IMR-90 (cell line): ENCODE results near the gene STAP2. TPM values are rescaled to one million over a fixed set of nuclear protein-coding genes. Genes with fewer than 3 reads are reported as not detected.

Experiments used
- ATAC-seq: fragments of 200-7000 bp; cut with Tn5 transposase; 2 replicates; pipeline ENCODE4 v1.9.1; 2020; ENCODE audit warnings: low read depth, mild to moderate bottlenecking, moderate library complexity
- BruUV-seq: library from RNA; stranded (reverse); fragments of 400-500 nt; replicated peaks from 2 replicates; lab custom pipeline; 2021; lab: Mats Ljungman, UMichigan
- CTCF ChIA-PET: fragments of 300-600 bp; formaldehyde crosslinking; extraction: SDS; loops from one replicate; lab custom pipeline; 2021; ENCODE audit warnings: antibody characterized with exemption; lab: Yijun Ruan, JAX
- POLR2A ChIA-PET: fragments of 300-600 bp; sonication (Branson Sonifier 250); formaldehyde crosslinking; loops from one replicate; lab custom pipeline; 2022; ENCODE audit warnings: antibody characterized with exemption; ENCODE audit not compliant: unreplicated experiment; lab: Charles Lee
- DNase-seq: peaks from one replicate; pipeline ENCODE4 v3.0.0; 2013
- H2AFZ ChIP-seq: replicated peaks from 2 replicates; pipeline ENCODE3; 2013; ENCODE audit warnings: low read length, mild to moderate bottlenecking; ENCODE audit not compliant: poor library complexity
- H2AK5ac ChIP-seq: 2 replicates; pipeline ENCODE4 v1.6.1; 2013; ENCODE audit warnings: low read depth, low read length, inconsistent platforms
- H2AK9ac ChIP-seq: replicated peaks from 2 replicates; pipeline ENCODE3; 2013; ENCODE audit warnings: mild to moderate bottlenecking, low read depth, low read length, moderate library complexity; ENCODE audit not compliant: poor library complexity
- H2BK120ac ChIP-seq: 2 replicates; pipeline ENCODE4 v1.6.1; 2013; ENCODE audit warnings: low read depth, low read length, inconsistent platforms
- H2BK15ac ChIP-seq: 3 replicates; pipeline ENCODE4 v1.6.1; 2013; ENCODE audit warnings: low read depth, low read length, inconsistent platforms
- H2BK20ac ChIP-seq: 2 replicates; pipeline ENCODE4 v1.6.1; 2013; ENCODE audit warnings: low read depth, mild to moderate bottlenecking, inconsistent platforms, low read length, moderate library complexity
- H2BK5ac ChIP-seq: 2 replicates; pipeline ENCODE4 v1.6.1; 2013; ENCODE audit warnings: mild to moderate bottlenecking, low read depth, low read length, inconsistent platforms; ENCODE audit not compliant: poor library complexity, severe bottlenecking
- H3K14ac ChIP-seq: replicated peaks from 2 replicates; pipeline ENCODE4 v1.6.1; 2013; ENCODE audit warnings: low read depth, low read length, inconsistent platforms
- H3K18ac ChIP-seq: 2 replicates; pipeline ENCODE4 v1.6.1; 2013; ENCODE audit warnings: low read depth, low read length, control low read depth
- H3K23ac ChIP-seq: 2 replicates; pipeline ENCODE4 v1.6.1; 2013; ENCODE audit warnings: low read depth, low read length, inconsistent platforms
- H3K27ac ChIP-seq: 2 replicates; pipeline ENCODE4 v1.5.1; 2013; ENCODE audit warnings: mild to moderate bottlenecking, control low read depth, low read length; ENCODE audit not compliant: insufficient read depth
- H3K27me3 ChIP-seq: 2 replicates; pipeline ENCODE4 v1.6.1; 2013; ENCODE audit warnings: low read length; ENCODE audit not compliant: control insufficient read depth, insufficient read depth
- H3K36me3 ChIP-seq: 2 replicates; pipeline ENCODE4 v1.6.1; 2013; ENCODE audit warnings: low read length, mixed read lengths; ENCODE audit not compliant: control insufficient read depth, insufficient read depth
- H3K4ac ChIP-seq: 2 replicates; pipeline ENCODE4 v1.6.1; 2013; ENCODE audit warnings: low read depth, low read length, inconsistent platforms
- H3K4me1 ChIP-seq: 2 replicates; pipeline ENCODE4 v1.6.1; 2013; ENCODE audit warnings: low read length, mixed read lengths; ENCODE audit not compliant: control insufficient read depth, insufficient read depth
- H3K4me2 ChIP-seq: 2 replicates; pipeline ENCODE4 v1.6.1; 2013; ENCODE audit warnings: low read depth, mild to moderate bottlenecking, control low read depth, low read length, moderate library complexity
- H3K4me3 ChIP-seq: 2 replicates; pipeline ENCODE4 v1.5.1; 2013; ENCODE audit warnings: low read depth, mild to moderate bottlenecking, control low read depth, low read length, moderate library complexity; ENCODE audit not compliant: insufficient read depth
- H3K56ac ChIP-seq: 2 replicates; pipeline ENCODE4 v1.6.1; 2013; ENCODE audit warnings: low read length, inconsistent platforms; ENCODE audit not compliant: insufficient read depth; ENCODE audit errors: extremely low read depth
- H3K79me1 ChIP-seq, 2 experiments: 2 replicates each; pipeline ENCODE4 v1.6.1; 2013; ENCODE audit warnings: low read length in 2 of 2, inconsistent platforms in 1 of 2, low read depth in 1 of 2
- H3K9ac ChIP-seq: 2 replicates; pipeline ENCODE4 v1.6.1; 2013; ENCODE audit warnings: low read depth, low read length, control low read depth
- H3K9me1 ChIP-seq: 2 replicates; pipeline ENCODE4 v1.6.1; 2013; ENCODE audit warnings: low read length, inconsistent platforms; ENCODE audit not compliant: insufficient read depth
- H3K9me3 ChIP-seq: 2 replicates; pipeline ENCODE4 v1.6.1; 2013; ENCODE audit warnings: low read length; ENCODE audit not compliant: control insufficient read depth, insufficient read depth
- H4K20me1 ChIP-seq: 2 replicates; pipeline ENCODE4 v1.6.1; 2013; ENCODE audit warnings: low read length, inconsistent platforms; ENCODE audit not compliant: insufficient read depth
- H4K5ac ChIP-seq: 2 replicates; pipeline ENCODE4 v1.6.1; 2013; ENCODE audit warnings: mild to moderate bottlenecking, low read depth, low read length, control low read depth
- H4K8ac ChIP-seq, 2 experiments: 2 replicates each; pipeline ENCODE4 v1.6.1; 2013; ENCODE audit warnings: low read depth in 2 of 2, low read length in 2 of 2, control low read depth in 1 of 2, inconsistent platforms in 1 of 2
- H4K91ac ChIP-seq: 2 replicates; pipeline ENCODE4 v1.6.1; 2013; ENCODE audit warnings: low read depth, low read length, inconsistent platforms; ENCODE audit not compliant: insufficient read depth
- CHD1 ChIP-seq: IDR thresholded peaks from 2 replicates; pipeline ENCODE4 v1.6.1; 2012; ENCODE audit warnings: low read depth, low read length, improper control_type of control experiment
- FOS ChIP-seq: fragments of 150-350 bp; IDR thresholded peaks from 2 replicates; pipeline ENCODE4 v1.6.1; 2016; ENCODE audit warnings: low read depth, low read length
- MXI1 ChIP-seq: IDR thresholded peaks from 2 replicates; pipeline ENCODE4 v1.6.1; 2012; ENCODE audit warnings: low read depth, mild to moderate bottlenecking, low read length, moderate library complexity, borderline replicate concordance
- POLR2A ChIP-seq: IDR thresholded peaks from 2 replicates; pipeline ENCODE4 v1.6.1; 2012; ENCODE audit warnings: mild to moderate bottlenecking, low read depth, low read length
- RCOR1 ChIP-seq: IDR thresholded peaks from 2 replicates; pipeline ENCODE4 v1.6.1; 2012; ENCODE audit warnings: mild to moderate bottlenecking, low read length, improper control_type of control experiment; ENCODE audit not compliant: insufficient replicate concordance
- RFX5 ChIP-seq: IDR thresholded peaks from 2 replicates; pipeline ENCODE4 v1.8.0; 2012; ENCODE audit warnings: low read depth, mild to moderate bottlenecking, low read length, moderate library complexity
- USF2 ChIP-seq: fragments of 150-350 bp; IDR thresholded peaks from 2 replicates; pipeline ENCODE4 v1.6.1; 2017; ENCODE audit warnings: mild to moderate bottlenecking, antibody characterized with exemption, low read length, low read depth
- WGBS, 2 experiments: methylation state at CpG; one replicate each; pipeline versions ENCODE4 v1.1.5 to v1.1.7; 2013; ENCODE audit warnings: missing lambda C conversion rate in 2 of 2; ENCODE audit not compliant: insufficient read length in 1 of 2; ENCODE audit errors: extremely low coverage in 2 of 2; 5-methylcytosine and 5-hydroxymethylcytosine counted together
- dilution Hi-C: fragments of 300-500 bp; cut with HindIII; formaldehyde crosslinking; loops from one replicate; pipeline ENCODE4 v1.14.3; 2018; ENCODE audit warnings: low sequenced_read_pairs; ENCODE audit not compliant: unreplicated experiment
- in situ Hi-C: fragments of 300-500 bp; cut with MboI; formaldehyde crosslinking; loops from 3 replicates; pipeline ENCODE4 v1.14.3; 2019; ENCODE audit warnings: low sequenced_read_pairs, inconsistent platforms, mixed read lengths
- intact Hi-C: fragments of 100-400 bp; cut with micrococcal nuclease; formaldehyde crosslinking; loops from 2 replicates; pipeline ENCODE4 v1.10.0; 2022
- polyA plus RNA-seq, 3 experiments: library from polyadenylated mRNA; depleted of rRNA; stranded (reverse); fragments of >200 nt; gene quantifications; 2 replicates each; pipeline ENCODE4 v1.2.3, GENCODE V29; 2012; ENCODE audit warnings: low replicate concordance in 1 of 3
- total RNA-seq: library from RNA; depleted of rRNA; stranded (reverse); fragments of >200 nt; gene quantifications from 2 replicates; pipeline ENCODE4 v1.2.3, GENCODE V29; 2012

The STAP2 gene
- total and polyA plus RNA-seq, 2 of the 4 experiments (the other 2 are of a cell fraction), result 1.3 to 3.4 TPM

DNA sequence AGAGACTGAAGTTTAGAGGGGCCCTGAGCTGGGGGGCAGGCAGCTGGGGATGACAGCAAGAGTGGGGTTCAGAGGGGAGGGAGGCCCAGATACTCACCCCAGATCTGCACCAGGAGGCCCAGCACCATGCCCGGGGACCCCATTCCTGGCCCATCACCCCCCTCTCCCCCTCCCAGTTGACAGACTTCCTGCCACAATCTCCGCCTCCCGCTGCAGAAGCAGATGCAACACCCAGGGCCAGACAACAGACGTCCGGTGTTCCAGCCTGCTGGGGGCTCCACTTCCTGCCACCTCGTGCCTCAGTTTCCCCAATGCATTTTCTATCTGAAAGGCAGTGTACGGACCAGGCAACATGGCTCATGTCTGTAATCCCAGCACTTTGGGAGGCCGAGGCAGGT, 36.4 kb downstream of the STAP2 start, which contains the start of gene TMIGD2:
TSS of gene TMIGD2 (minus strand) at position 147 of the 398 bp plus-strand sequence. CDS start at position 143, 4 bp downstream.
- in situ Hi-C loops, result no loop called here
- H3K4me3 ChIP-seq, result no peak within 1 kb of the TSS
- H3K14ac ChIP-seq, result no peak within 1 kb of the TSS
- CTCF ChIA-PET, result no interaction called here
- BruUV-seq, result no TSS peak
- dilution Hi-C loops, result no loop called here
- H3K9me1 ChIP-seq, result peaks cover 6% of the 10 kb centered on the region; the same call in 1 of the 2 replicates
- no peak within 1 kb of the TSS for H3K4ac ChIP-seq
- H2BK20ac ChIP-seq, result no peak within 1 kb of the TSS
- H3K4me2 ChIP-seq, result no peak within 1 kb of the TSS
- no peak within 1 kb of the TSS for H4K8ac ChIP-seq
- no CpG with 5 or more reads among the region's 8 CpGs for whole genome bisulfite sequencing, 2 experiments
- TF ChIP-seq RFX5, result no peak
- no peak for TF ChIP-seq MXI1
- TF ChIP-seq RCOR1, result no peak
- TF ChIP-seq FOS, result no peak
- TF ChIP-seq CHD1, result no peak
- no peak for TF ChIP-seq POLR2A
- no peak for TF ChIP-seq USF2
- H3K56ac ChIP-seq, result no peak within 1 kb of the TSS
- H4K5ac ChIP-seq, result no peak within 1 kb of the TSS
- H2BK5ac ChIP-seq, result no peak within 1 kb of the TSS
- H2BK120ac ChIP-seq, result no peak within 1 kb of the TSS
- no peak within 1 kb of the TSS for H3K27ac ChIP-seq
- H4K91ac ChIP-seq, result no peak within 1 kb of the TSS
- H3K18ac ChIP-seq, result no peak within 1 kb of the TSS
- peak within 1 kb of the TSS; percentile 41 for H2AFZ ChIP-seq
- H3K79me1 ChIP-seq, result peaks cover 0 to 3% of the 10 kb centered on the region in 2 experiments; a peak in 1 of 4 replicates
- H3K4me1 ChIP-seq, result no peaks in the 10 kb centered on the region
- H2BK15ac ChIP-seq, result no peak within 1 kb of the TSS
- ATAC-seq (no peak), DNase-seq (no peak)
- POLR2A ChIA-PET, result no interaction called here
- no peaks in the 10 kb centered on the region for H3K36me3 ChIP-seq
- no peaks in the 10 kb centered on the region for H4K20me1 ChIP-seq
- H3K9ac ChIP-seq, result no peak within 1 kb of the TSS
- intact Hi-C loops, result no loop called here
- no peaks in the 10 kb centered on the region for H3K27me3 ChIP-seq
- H2AK9ac ChIP-seq, result no peak within 1 kb of the TSS
- no peak within 1 kb of the TSS for H3K23ac ChIP-seq
- no peak within 1 kb of the TSS for H2AK5ac ChIP-seq
- H3K9me3 ChIP-seq, result no peaks in the 10 kb centered on the region
